Measurements from ENCODE around the gene SAPCD1. TPM values are rescaled to one million over a fixed set of nuclear protein-coding genes. Genes with fewer than 3 reads are reported as not detected.
"Not testable (repeated sequence)": the region's sequence is repeated elsewhere in the genome, so short reads cannot be mapped to it uniquely, and the experiment has no call there.

The SAPCD1 gene
- total and polyA plus RNA-seq, 5 donors from 2014 or later = 2.3 TPM; not detected in 4

DNA sequence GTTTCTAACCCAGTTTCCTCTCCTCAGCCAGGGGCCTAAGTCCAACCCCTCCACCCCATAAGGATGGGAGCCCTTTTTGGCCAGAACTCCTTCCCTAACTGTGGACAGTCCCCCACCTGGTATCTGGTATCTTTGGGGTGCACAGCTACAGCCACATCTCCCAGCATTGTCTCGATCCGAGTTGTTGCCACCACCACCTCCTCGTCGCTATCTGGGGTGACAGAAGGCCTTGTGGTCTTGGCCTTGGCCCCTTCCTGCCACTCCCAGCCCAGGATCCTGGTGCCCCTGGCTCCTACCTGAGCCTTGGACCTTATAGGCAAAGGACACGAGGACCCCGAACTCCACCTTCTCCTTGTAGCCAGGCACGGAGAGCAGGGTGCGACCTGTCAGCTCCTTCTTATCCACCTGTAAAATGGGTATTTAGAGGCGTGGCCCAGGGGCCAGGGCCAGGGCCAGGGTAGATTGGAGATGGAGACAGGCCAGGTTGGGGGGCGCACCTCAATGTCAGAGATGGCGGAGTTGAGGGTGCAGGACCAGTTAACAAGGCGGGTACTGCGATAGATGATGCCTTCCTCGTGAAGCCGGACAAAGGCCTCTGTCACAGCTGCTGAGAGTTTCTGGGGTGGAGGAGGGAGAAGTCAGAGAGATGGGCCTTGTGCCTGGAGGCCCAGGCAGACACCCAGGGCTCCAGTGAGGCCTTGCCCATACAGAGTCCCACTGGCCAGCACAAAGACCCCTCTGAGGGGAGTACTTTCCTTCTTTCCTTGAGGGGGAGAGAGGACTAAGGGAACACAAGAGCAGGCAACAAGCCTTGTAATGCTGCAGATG is 21.9 kb downstream of the SAPCD1 start:
- peaks cover 18% of the 10 kb centered on the region for H3K36me3 Mint-ChIP-seq
- peak overlapping the region in 1 of 3 donors; percentile 36 for H3K27ac Mint-ChIP-seq
- no peak overlapping the region for H3K27ac ChIP-seq (ENCODE audit: insufficient read depth, low read length, poor library complexity, severe bottlenecking)

GRCh38 chr6:31785475-31785874 is 23.0 kb downstream of the SAPCD1 start:
- peaks cover 20% of the 10 kb centered on the region for H3K36me3 ChIP-seq (ENCODE audit: control insufficient read depth, insufficient read depth, low read length)
- Mint-ChIP-seq H3K4me3 (no peak overlapping the region), H3K4me1 (peaks cover under 1 to 7% (median 1%) of the 10 kb centered on the region in 4 donors), H3K27me3 (no peaks in the 10 kb centered on the region), H3K36me3 (peaks cover 18% of the 10 kb centered on the region), H3K27ac (no peak overlapping the region), H3K9me3 (no peaks in the 10 kb centered on the region)
- H3K27ac ChIP-seq (ENCODE audit: insufficient read depth, low read length, poor library complexity, severe bottlenecking) = no peak overlapping the region
- H3K27me3 ChIP-seq (ENCODE audit: control insufficient read depth, insufficient read depth, low read length) = no peaks in the 10 kb centered on the region
- DNase-seq (no peak), ATAC-seq (ENCODE audit: low read depth in 2 of 2) (no peak)
- H3K4me1 ChIP-seq (ENCODE audit: control insufficient read depth, insufficient read depth, low read length, poor library complexity, severe bottlenecking) = no peaks in the 10 kb centered on the region
- H3K9me3 ChIP-seq (ENCODE audit: control insufficient read depth in 2 of 2, low read length in 2 of 2) = no peaks in the 10 kb centered on the region
- no peak overlapping the region for H3K4me3 ChIP-seq (ENCODE audit: low read depth, low read length)

More for the DNA sequence above, 21.9 kb downstream of the SAPCD1 start:
- Mint-ChIP-seq H3K27me3 (no peaks in the 10 kb centered on the region), H3K9me3 (no peaks in the 10 kb centered on the region), H3K4me3 (no peak overlapping the region), H3K4me1 (peaks cover 0 to 3% (median 0%) of the 10 kb centered on the region in 4 donors)
- no peaks in the 10 kb centered on the region for H3K27me3 ChIP-seq (ENCODE audit: control insufficient read depth, insufficient read depth, low read length)
- DNase-seq (no peak), ATAC-seq (ENCODE audit: low read depth in 2 of 2) (no peak)
- H3K36me3 ChIP-seq (ENCODE audit: control insufficient read depth, insufficient read depth, low read length) = peaks cover 23% of the 10 kb centered on the region
- H3K9me3 ChIP-seq (ENCODE audit: control insufficient read depth in 2 of 2, low read length in 2 of 2) = no peaks in the 10 kb centered on the region
- H3K4me1 ChIP-seq (ENCODE audit: control insufficient read depth, insufficient read depth, low read length, poor library complexity, severe bottlenecking) = no peaks in the 10 kb centered on the region
- H3K4me3 ChIP-seq (ENCODE audit: low read depth, low read length) = no peak overlapping the region

- DNase-seq = peak in 1 of 3 donors; percentile 36
- H3K4me3 ChIP-seq (ENCODE audit: low read depth, low read length) = no peak overlapping the region
- no peaks in the 10 kb centered on the region for H3K9me3 ChIP-seq (ENCODE audit: control insufficient read depth in 2 of 2, low read length in 2 of 2)
- no peaks in the 10 kb centered on the region for H3K27me3 Mint-ChIP-seq
- H3K36me3 ChIP-seq (ENCODE audit: control insufficient read depth, insufficient read depth, low read length) = peaks cover 11% of the 10 kb centered on the region
- H3K4me3 Mint-ChIP-seq = peak overlapping the region in 2 of 4 donors; percentile 61
- H3K27me3 ChIP-seq (ENCODE audit: control insufficient read depth, insufficient read depth, low read length) = no peaks in the 10 kb centered on the region
- H3K4me1 ChIP-seq (ENCODE audit: control insufficient read depth, insufficient read depth, low read length, poor library complexity, severe bottlenecking) = peaks cover 26% of the 10 kb centered on the region
- peaks cover 7% of the 10 kb centered on the region for H3K36me3 Mint-ChIP-seq
- H3K27ac Mint-ChIP-seq = peak overlapping the region in 1 of 3 donors; percentile 70
- H3K4me1 Mint-ChIP-seq = peaks cover 9 to 45% (median 22%) of the 10 kb centered on the region in 4 donors
- peaks cover 0 to 2% (median 0%) of the 10 kb centered on the region in 7 donors for H3K9me3 Mint-ChIP-seq
- H3K27ac ChIP-seq (ENCODE audit: insufficient read depth, low read length, poor library complexity, severe bottlenecking) = no peak overlapping the region
- ATAC-seq (ENCODE audit: low read depth in 2 of 2) = no peak
These were observed 29.1 kb downstream of the SAPCD1 start for GRCh38 chr6:31791324-31792089.

DNA sequence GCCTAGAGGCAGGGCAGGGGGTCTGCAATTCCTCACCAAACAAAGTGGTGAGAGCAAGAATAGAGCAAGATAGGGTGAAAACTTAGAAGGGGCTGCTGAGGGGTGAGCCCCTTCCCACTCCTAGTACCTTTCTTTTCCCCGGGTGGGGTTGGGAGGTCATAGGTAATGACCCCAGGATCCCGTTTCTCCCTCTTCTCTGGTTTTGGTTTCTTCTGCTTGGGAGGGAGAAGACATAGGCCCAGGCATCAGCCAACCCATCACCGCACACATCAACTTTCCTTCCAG is 29.6 kb downstream of the SAPCD1 start:
- Mint-ChIP-seq H3K27me3 (no peaks in the 10 kb centered on the region), H3K4me3 (no peak overlapping the region), H3K36me3 (peaks cover 7% of the 10 kb centered on the region), H3K4me1 (peaks cover 9 to 50% (median 25%) of the 10 kb centered on the region in 4 donors), H3K9me3 (peaks cover 0 to 2% (median 0%) of the 10 kb centered on the region in 7 donors), H3K27ac (peak overlapping the region in 1 of 3 donors; percentile 59)
- no peaks in the 10 kb centered on the region for H3K27me3 ChIP-seq (ENCODE audit: control insufficient read depth, insufficient read depth, low read length)
- H3K9me3 ChIP-seq (ENCODE audit: control insufficient read depth in 2 of 2, low read length in 2 of 2) = no peaks in the 10 kb centered on the region
- H3K4me3 ChIP-seq (ENCODE audit: low read depth, low read length) = no peak overlapping the region
- ATAC-seq (ENCODE audit: low read depth in 2 of 2) = no peak
- no peak for DNase-seq
- peaks cover 32% of the 10 kb centered on the region for H3K4me1 ChIP-seq (ENCODE audit: control insufficient read depth, insufficient read depth, low read length, poor library complexity, severe bottlenecking)
- H3K36me3 ChIP-seq (ENCODE audit: control insufficient read depth, insufficient read depth, low read length) = peaks cover 11% of the 10 kb centered on the region
- no peak overlapping the region for H3K27ac ChIP-seq (ENCODE audit: insufficient read depth, low read length, poor library complexity, severe bottlenecking)

DNA sequence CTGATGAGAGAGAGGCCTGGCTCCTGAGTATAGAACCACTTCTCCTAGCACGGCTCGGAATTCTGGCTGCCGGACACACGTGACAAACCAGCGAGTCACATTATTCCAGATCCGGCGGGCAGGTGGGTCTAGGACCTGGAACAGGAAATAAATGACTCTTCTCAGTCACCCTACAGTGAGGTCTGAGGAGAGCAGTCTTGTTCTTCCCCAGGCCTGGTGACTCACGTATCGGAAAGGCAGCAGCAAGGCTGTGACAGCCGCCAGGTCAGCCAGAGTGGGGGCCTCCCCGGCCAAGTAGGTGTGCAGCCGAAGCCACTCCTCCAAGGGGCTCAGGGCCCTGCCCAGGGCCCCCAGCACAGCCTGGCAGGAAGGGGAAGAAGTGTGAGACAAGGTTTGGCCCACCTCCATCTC is 30.3 kb downstream of the SAPCD1 start:
- Mint-ChIP-seq H3K9me3 (peaks cover 0 to 2% (median 0%) of the 10 kb centered on the region in 7 donors), H3K4me1 (peaks cover 9 to 57% (median 32%) of the 10 kb centered on the region in 4 donors), H3K27ac (peak overlapping the region; percentile 15 to 99 (median 43)), H3K4me3 (peak overlapping the region in 1 of 4 donors; percentile 43), H3K27me3 (no peaks in the 10 kb centered on the region), H3K36me3 (peaks cover 10% of the 10 kb centered on the region)
- Histone ChIP-seq H3K27me3 (ENCODE audit: control insufficient read depth, insufficient read depth, low read length) (no peaks in the 10 kb centered on the region), H3K27ac (ENCODE audit: insufficient read depth, low read length, poor library complexity, severe bottlenecking) (peak overlapping the region; percentile 23), H3K4me3 (ENCODE audit: low read depth, low read length) (no peak overlapping the region), H3K9me3 (ENCODE audit: control insufficient read depth in 2 of 2, low read length in 2 of 2) (no peaks in the 10 kb centered on the region), H3K36me3 (ENCODE audit: control insufficient read depth, insufficient read depth, low read length) (peaks cover 11% of the 10 kb centered on the region), H3K4me1 (ENCODE audit: control insufficient read depth, insufficient read depth, low read length, poor library complexity, severe bottlenecking) (peaks cover 39% of the 10 kb centered on the region)
- DNase-seq (no peak), ATAC-seq (ENCODE audit: low read depth in 2 of 2) (no peak)

- ATAC-seq (ENCODE audit: low read depth in 2 of 2); H3K9me3 ChIP-seq (ENCODE audit: control insufficient read depth in 2 of 2, low read length in 2 of 2); H3K9me3 Mint-ChIP-seq; DNase-seq; H3K27me3 ChIP-seq (ENCODE audit: control insufficient read depth, insufficient read depth, low read length); H3K27me3 Mint-ChIP-seq: not testable (repeated sequence)
- peaks cover 11% of the 10 kb centered on the region for H3K36me3 Mint-ChIP-seq
- H3K4me1 ChIP-seq (ENCODE audit: control insufficient read depth, insufficient read depth, low read length, poor library complexity, severe bottlenecking) = peaks cover 46% of the 10 kb centered on the region
- H3K36me3 ChIP-seq (ENCODE audit: control insufficient read depth, insufficient read depth, low read length) = peaks cover 11% of the 10 kb centered on the region
- peaks cover 9 to 66% (median 36%) of the 10 kb centered on the region in 4 donors for H3K4me1 Mint-ChIP-seq
- H3K27ac Mint-ChIP-seq = peak overlapping the region; percentile 80 to 99 (median 85)
- H3K27ac ChIP-seq (ENCODE audit: insufficient read depth, low read length, poor library complexity, severe bottlenecking) = peak overlapping the region; percentile 90
- H3K4me3 Mint-ChIP-seq = peak overlapping the region; percentile 77 to 100 (median 98)
- H3K4me3 ChIP-seq (ENCODE audit: low read depth, low read length) = peak overlapping the region; percentile 74
These were observed 31.4 kb downstream of the SAPCD1 start for GRCh38 chr6:31793927-31794245.

DNA sequence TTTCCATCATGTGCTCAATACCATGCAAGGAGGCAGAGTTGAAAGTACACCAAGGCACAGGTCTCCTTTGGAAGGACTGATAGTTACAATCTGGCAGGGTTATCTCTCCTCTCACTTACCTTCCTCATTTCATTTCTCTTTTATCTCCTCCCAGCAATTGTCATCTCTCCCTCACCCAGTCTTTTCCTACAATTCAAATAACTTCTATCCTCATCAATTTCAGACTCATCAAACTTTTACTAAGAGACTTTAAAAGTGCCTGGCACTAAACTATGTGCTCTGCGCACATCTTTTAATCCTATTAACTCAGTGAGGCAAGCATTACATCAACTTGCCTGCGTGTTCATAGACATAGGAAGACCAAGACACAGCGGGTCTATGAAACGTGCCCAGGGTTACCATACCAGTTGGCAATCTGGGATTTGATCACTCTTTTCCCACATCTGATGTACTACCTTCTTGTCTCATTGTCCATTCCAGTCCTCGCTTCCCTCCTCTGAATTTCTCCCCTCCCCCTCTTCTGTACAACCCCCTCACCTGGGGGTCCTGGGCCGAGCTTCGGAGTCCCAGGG is 31.9 kb downstream of the SAPCD1 start:
- no peaks in the 10 kb centered on the region for H3K27me3 ChIP-seq (ENCODE audit: control insufficient read depth, insufficient read depth, low read length)
- H3K27me3 Mint-ChIP-seq = no peaks in the 10 kb centered on the region
- peak overlapping the region; percentile 91 to 100 (median 98) for H3K4me3 Mint-ChIP-seq
- peaks cover 8% of the 10 kb centered on the region for H3K36me3 ChIP-seq (ENCODE audit: control insufficient read depth, insufficient read depth, low read length)
- peak overlapping the region; percentile 80 to 99 (median 85) for H3K27ac Mint-ChIP-seq
- no peaks in the 10 kb centered on the region for H3K9me3 ChIP-seq (ENCODE audit: control insufficient read depth in 2 of 2, low read length in 2 of 2)
- H3K4me1 Mint-ChIP-seq = peaks cover 9 to 64% (median 36%) of the 10 kb centered on the region in 4 donors
- peaks cover 11% of the 10 kb centered on the region for H3K36me3 Mint-ChIP-seq
- ATAC-seq (ENCODE audit: low read depth in 2 of 2) (no peak), DNase-seq (peak in 1 of 3 donors; percentile 35)
- H3K4me3 ChIP-seq (ENCODE audit: low read depth, low read length) = peak overlapping the region; percentile 74
- H3K27ac ChIP-seq (ENCODE audit: insufficient read depth, low read length, poor library complexity, severe bottlenecking) = peak overlapping the region; percentile 90
- peaks cover 46% of the 10 kb centered on the region for H3K4me1 ChIP-seq (ENCODE audit: control insufficient read depth, insufficient read depth, low read length, poor library complexity, severe bottlenecking)
- peaks cover 0 to 2% (median 0%) of the 10 kb centered on the region in 7 donors for H3K9me3 Mint-ChIP-seq
